ENCODE data around the gene MKRN1.
"Not testable (repeated sequence)": the region's sequence is repeated elsewhere in the genome, so short reads cannot be mapped to it uniquely, and the experiment has no call there.

MKRN1 gene

GRCh38 chr7:140441519-140441918, 37.8 kb downstream of the MKRN1 start:
- no peak for DNase-seq (ENCODE audit: low read depth, low spot score)
- no peak overlapping the region for H3K27ac ChIP-seq

GRCh38 chr7:140440593-140440992, 38.7 kb downstream of the MKRN1 start:
- DNase-seq (ENCODE audit: low read depth, low spot score), result no peak
- no peak overlapping the region for H3K27ac ChIP-seq

GRCh38 chr7:140439359-140439758, 39.9 kb downstream of the MKRN1 start:
- no peak for DNase-seq (ENCODE audit: low read depth, low spot score)
- no peak overlapping the region for H3K27ac ChIP-seq

GRCh38 chr7:140435252-140435895, 43.9 kb downstream of the MKRN1 start:
- H3K27ac ChIP-seq, result no peak overlapping the region
- no peak for DNase-seq (ENCODE audit: low read depth, low spot score)

GRCh38 chr7:140433396-140433795, 45.9 kb downstream of the MKRN1 start:
- DNase-seq (ENCODE audit: low read depth, low spot score), result no peak
- H3K27ac ChIP-seq, result no peak overlapping the region

- no peak overlapping the region for H3K27ac ChIP-seq
- no peak for DNase-seq (ENCODE audit: low read depth, low spot score)
Observed at GRCh38 chr7:140426130-140426529, 53.2 kb downstream of the MKRN1 start.

GRCh38 chr7:140425718-140426117, 53.6 kb downstream of the MKRN1 start:
- no peak for DNase-seq (ENCODE audit: low read depth, low spot score)
- no peak overlapping the region for H3K27ac ChIP-seq

GRCh38 chr7:140423501-140423900, 55.8 kb downstream of the MKRN1 start:
- no peak overlapping the region for H3K27ac ChIP-seq
- DNase-seq (ENCODE audit: low read depth, low spot score), result no peak

- DNase-seq (ENCODE audit: low read depth, low spot score), result no peak
Observed at GRCh38 chr7:140421521-140421920, 57.8 kb downstream of the MKRN1 start.

GRCh38 chr7:140418653-140419052, 60.7 kb downstream of the MKRN1 start:
- DNase-seq (ENCODE audit: low read depth, low spot score), result no peak
- H3K27ac ChIP-seq, result no peak overlapping the region

More at GRCh38 chr7:140421521-140421920, 57.8 kb downstream of the MKRN1 start:
- H3K27ac ChIP-seq, result no peak overlapping the region

- not testable (repeated sequence) for DNase-seq (ENCODE audit: low read depth, low spot score); H3K27ac ChIP-seq
Observed at GRCh38 chr7:140418156-140418472, 61.2 kb downstream of the MKRN1 start.

- no peak for DNase-seq (ENCODE audit: low read depth, low spot score)
- no peak overlapping the region for H3K27ac ChIP-seq
Observed at GRCh38 chr7:140417456-140418155, 61.7 kb downstream of the MKRN1 start.

GRCh38 chr7:140416560-140416959, 62.7 kb downstream of the MKRN1 start:
- DNase-seq (ENCODE audit: low read depth, low spot score), result no peak

GRCh38 chr7:140415816-140416215, 63.5 kb downstream of the MKRN1 start:
- not testable (repeated sequence) for DNase-seq (ENCODE audit: low read depth, low spot score)

More at GRCh38 chr7:140416560-140416959, 62.7 kb downstream of the MKRN1 start:
- H3K27ac ChIP-seq, result no peak overlapping the region

GRCh38 chr7:140415361-140415760, 63.9 kb downstream of the MKRN1 start:
- no peak for DNase-seq (ENCODE audit: low read depth, low spot score)
- no peak overlapping the region for H3K27ac ChIP-seq

More at GRCh38 chr7:140415816-140416215, 63.5 kb downstream of the MKRN1 start:
- H3K27ac ChIP-seq, result not testable (repeated sequence)

- DNase-seq (ENCODE audit: low read depth, low spot score), result no peak
- H3K27ac ChIP-seq, result no peak overlapping the region
Observed at GRCh38 chr7:140404565-140405065, 74.7 kb downstream of the MKRN1 start.

GRCh38 chr7:140403878-140404564, 75.3 kb downstream of the MKRN1 start, which contains the start of gene RAB19:
Gene RAB19 (plus strand): TSS chr7:140404058. CDS start chr7:140407647, 3,589 bp downstream.
- DNase-seq (ENCODE audit: low read depth, low spot score), result no peak
- H3K27ac ChIP-seq, result no peak within 1 kb of the TSS

Data from epithelial cell of prostate (primary cell).